Loucy (cell line): ENCODE data around the gene SH3PXD2A.

Experiments
- H2AFZ ChIP-seq: fragments of 200-600 bp; sonication (generic); 2 replicates; pipeline ENCODE4 v1.6.0; 2016; ENCODE audit warnings: antibody characterized with exemption, mild to moderate bottlenecking, low read length, moderate library complexity
- H3F3A ChIP-seq: fragments of 200-600 bp; 2 replicates; pipeline ENCODE4 v1.6.0; 2016; ENCODE audit warnings: antibody characterized with exemption, low read depth, mild to moderate bottlenecking
- H3K27me3 ChIP-seq: fragments of 200-600 bp; sonication (generic); 2 replicates; pipeline ENCODE4 v1.6.1; 2014; ENCODE audit warnings: low read length, mild to moderate bottlenecking; ENCODE audit not compliant: insufficient read depth, poor library complexity, severe bottlenecking
- H3K36me3 ChIP-seq: fragments of 200-600 bp; sonication (generic); 2 replicates; pipeline ENCODE4 v1.6.1; 2016; ENCODE audit warnings: low read length; ENCODE audit not compliant: insufficient read depth
- H3K4me1 ChIP-seq: fragments of 200-600 bp; sonication (generic); 2 replicates; pipeline ENCODE4 v1.5.1; 2014; ENCODE audit warnings: low read length, mild to moderate bottlenecking; ENCODE audit not compliant: insufficient read depth, poor library complexity, severe bottlenecking
- H3K4me2 ChIP-seq: fragments of 200-600 bp; sonication (generic); 2 replicates; pipeline ENCODE4 v1.6.0; 2014; ENCODE audit warnings: antibody characterized with exemption, low read length, low read depth, mild to moderate bottlenecking; ENCODE audit not compliant: poor library complexity, severe bottlenecking
- H3K4me3 ChIP-seq: fragments of 200-600 bp; sonication (generic); 2 replicates; pipeline ENCODE4 v1.5.1; 2014; ENCODE audit warnings: low read length, mild to moderate bottlenecking, mixed read lengths; ENCODE audit not compliant: poor library complexity, severe bottlenecking
- H3K79me2 ChIP-seq: fragments of 200-600 bp; sonication (generic); 2 replicates; pipeline ENCODE4 v1.6.1; 2014; ENCODE audit warnings: low read length; ENCODE audit not compliant: insufficient read depth
- H3K9ac ChIP-seq: fragments of 200-600 bp; sonication (generic); 2 replicates; pipeline ENCODE4 v1.6.0; 2014; ENCODE audit warnings: mild to moderate bottlenecking, low read depth, low read length, moderate library complexity; ENCODE audit not compliant: poor library complexity, severe bottlenecking
- H3K9me2 ChIP-seq: fragments of 200-600 bp; sonication (generic); replicated peaks from 2 replicates; pipeline ENCODE4 v1.6.1; 2016; ENCODE audit warnings: low read depth, low read length, mixed read lengths
- H3K9me3 ChIP-seq: fragments of 200-600 bp; sonication (generic); 2 replicates; pipeline ENCODE4 v1.6.1; 2014; ENCODE audit warnings: mild to moderate bottlenecking, antibody characterized with exemption, low read length, low read depth; ENCODE audit not compliant: insufficient read depth
- H4K20me1 ChIP-seq: fragments of 200-600 bp; sonication (generic); 2 replicates; pipeline ENCODE4 v1.6.0; 2014; ENCODE audit warnings: antibody characterized with exemption, low read length, mild to moderate bottlenecking; ENCODE audit not compliant: insufficient read depth, poor library complexity, severe bottlenecking
- CTCF ChIP-seq: fragments of 200-600 bp; sonication (generic); conservative IDR thresholded peaks from 2 replicates; pipeline ENCODE4 v1.5.1; 2014; ENCODE audit warnings: mild to moderate bottlenecking, antibody characterized with exemption, low read length
- EZH2phosphoT487 ChIP-seq: fragments of 200-600 bp; IDR thresholded peaks from 2 replicates; pipeline ENCODE4 v1.6.1; 2018; ENCODE audit warnings: antibody characterized with exemption, mild to moderate bottlenecking, moderate library complexity, borderline replicate concordance

SH3PXD2A gene

GRCh38 chr10:103770139-103770538 is 85.2 kb downstream of the SH3PXD2A start:
- Histone ChIP-seq H3K4me2 (no peak overlapping the region), H3K4me3 (no peak overlapping the region), H3K27me3 (no peaks in the 10 kb centered on the region), H4K20me1 (no peaks in the 10 kb centered on the region), H3K4me1 (peaks cover 32% of the 10 kb centered on the region), H3K9ac (no peak overlapping the region), H3F3A (no peaks in the 10 kb centered on the region), H3K79me2 (no peaks in the 10 kb centered on the region), H3K9me2 (no peaks in the 10 kb centered on the region), H2AFZ (no peak overlapping the region), H3K9me3 (peaks cover 5% of the 10 kb centered on the region; the same call in 1 of the 2 replicates), H3K36me3 (peaks cover 12% of the 10 kb centered on the region; the same call in 1 of the 2 replicates)
- no peak for TF ChIP-seq CTCF
- no peak for TF ChIP-seq EZH2phosphoT487

- no peaks in the 10 kb centered on the region for H3K9me2 ChIP-seq
- H4K20me1 ChIP-seq, result no peaks in the 10 kb centered on the region
- peaks cover 42% of the 10 kb centered on the region for H3K4me1 ChIP-seq
- no peaks in the 10 kb centered on the region for H3K9me3 ChIP-seq
- no peak overlapping the region for H3K4me3 ChIP-seq
- H3F3A ChIP-seq, result no peaks in the 10 kb centered on the region
- H3K9ac ChIP-seq, result no peak overlapping the region
- no peak for TF ChIP-seq CTCF
- TF ChIP-seq EZH2phosphoT487, result no peak
- H3K36me3 ChIP-seq, result peaks cover 9% of the 10 kb centered on the region; the same call in 1 of the 2 replicates
- H3K79me2 ChIP-seq, result no peaks in the 10 kb centered on the region
- no peak overlapping the region for H2AFZ ChIP-seq
- no peaks in the 10 kb centered on the region for H3K27me3 ChIP-seq
- H3K4me2 ChIP-seq, result no peak overlapping the region
These were observed 86.2 kb downstream of the SH3PXD2A start for GRCh38 chr10:103769176-103769575.

GRCh38 chr10:103768345-103768744 is 87.0 kb downstream of the SH3PXD2A start:
- peaks cover 50% of the 10 kb centered on the region for H3K4me1 ChIP-seq
- H3K36me3 ChIP-seq, result peaks cover 9% of the 10 kb centered on the region; the same call in 1 of the 2 replicates
- H3F3A ChIP-seq, result no peaks in the 10 kb centered on the region
- H3K9me2 ChIP-seq, result no peaks in the 10 kb centered on the region
- H3K79me2 ChIP-seq, result no peaks in the 10 kb centered on the region
- no peak overlapping the region for H3K9ac ChIP-seq
- H2AFZ ChIP-seq, result no peak overlapping the region
- H3K4me3 ChIP-seq, result no peak overlapping the region
- H4K20me1 ChIP-seq, result no peaks in the 10 kb centered on the region
- H3K27me3 ChIP-seq, result no peaks in the 10 kb centered on the region
- no peak overlapping the region for H3K4me2 ChIP-seq
- no peaks in the 10 kb centered on the region for H3K9me3 ChIP-seq
- TF ChIP-seq CTCF (no peak), EZH2phosphoT487 (no peak)
